NCI-H1694 treated with DMSO at 0.1 percent for 48 hours (cell line): ENCODE results near the gene SERPINA5.
"Not testable (repeated sequence)": the region's sequence is repeated elsewhere in the genome, so short reads cannot be mapped to it uniquely, and the experiment has no call there.

ENCODE experiments used
- DNase-seq: peaks from one replicate; lab custom pipeline; 2025; lab: John Stamatoyannopoulos, UW

The SERPINA5 gene

GRCh38 chr14:94622653-94623421 is 41.6 kb downstream of the SERPINA5 start:
- DNase-seq: no peak

- DNase-seq: no peak
Observed at GRCh38 chr14:94623422-94623809, 42.2 kb downstream of the SERPINA5 start.

- DNase-seq: no peak
Observed at GRCh38 chr14:94623856-94624499, 42.8 kb downstream of the SERPINA5 start.

- no peak for DNase-seq
Observed at GRCh38 chr14:94624537-94625352, 43.5 kb downstream of the SERPINA5 start.

- no peak for DNase-seq
Observed at GRCh38 chr14:94625353-94625635, 44.1 kb downstream of the SERPINA5 start.

GRCh38 chr14:94628578-94628977 is 47.4 kb downstream of the SERPINA5 start:
- DNase-seq: no peak

GRCh38 chr14:94630396-94630795 is 49.2 kb downstream of the SERPINA5 start:
- no peak for DNase-seq

- DNase-seq: no peak
Observed at GRCh38 chr14:94631050-94631449, 49.8 kb downstream of the SERPINA5 start.

GRCh38 chr14:94631536-94632304 is 50.5 kb downstream of the SERPINA5 start:
- DNase-seq: no peak

GRCh38 chr14:94632305-94632590 is 51.0 kb downstream of the SERPINA5 start:
- DNase-seq: no peak

- no peak for DNase-seq
Observed at GRCh38 chr14:94633121-94633520, 51.9 kb downstream of the SERPINA5 start.

- no peak for DNase-seq
Observed at GRCh38 chr14:94635154-94635553, 53.9 kb downstream of the SERPINA5 start.

GRCh38 chr14:94636744-94637412 is 55.7 kb downstream of the SERPINA5 start:
- DNase-seq: peak; percentile 3

GRCh38 chr14:94637814-94638213 is 56.6 kb downstream of the SERPINA5 start:
- DNase-seq: not testable (repeated sequence)

GRCh38 chr14:94638339-94638738 is 57.1 kb downstream of the SERPINA5 start:
- no peak for DNase-seq

GRCh38 chr14:94638961-94639817 is 58.0 kb downstream of the SERPINA5 start:
- no peak for DNase-seq

- no peak for DNase-seq
Observed at GRCh38 chr14:94640721-94641631, 59.8 kb downstream of the SERPINA5 start.

GRCh38 chr14:94641632-94641955 is 60.4 kb downstream of the SERPINA5 start:
- no peak for DNase-seq
